SK-N-SH (cell line): ENCODE measurements around the gene TEX52. TPM values are rescaled to one million over a fixed set of nuclear protein-coding genes. Genes with fewer than 3 reads are reported as not detected.

Source experiments
- CTCF ChIA-PET: fragments of 300-600, 350-600 bp; formaldehyde crosslinking; extraction: SDS; loops from one replicate; lab custom pipeline; 2021; lab: Yijun Ruan, JAX
- POLR2A ChIA-PET: fragments of 350-600 bp; sonication (Branson Sonifier 250); formaldehyde crosslinking; extraction: SDS; loops from one replicate; lab custom pipeline; 2020; ENCODE audit warnings: antibody characterized with exemption, inconsistent platforms; lab: Yijun Ruan, JAX
- DNase-seq: peaks from one replicate; pipeline ENCODE4 v3.0.0; 2012
- H2AFZ ChIP-seq: fragments of 200-600 bp; sonication (generic); 2 replicates; pipeline ENCODE4 v1.8.1; 2016; ENCODE audit warnings: antibody characterized with exemption, mild to moderate bottlenecking, low read depth
- H3F3A ChIP-seq: fragments of 200-600 bp; sonication (generic); replicated peaks from 2 replicates; pipeline ENCODE3; 2016; ENCODE audit warnings: antibody characterized with exemption, mild to moderate bottlenecking; ENCODE audit not compliant: insufficient read depth
- H3K27ac ChIP-seq, 2 experiments: fragments of 200-500 bp in 1 of 2; fragments of 200-600 bp in 1 of 2; sonication (Bioruptor generic) in 1 of 2; sonication (generic), shearing (Covaris generic) in 1 of 2; 2 replicates each; pipeline versions ENCODE4 v1.5.1 to v1.6.1; 2014 to 2016; ENCODE audit warnings: low read depth in 2 of 2, inconsistent platforms in 1 of 2, low read length in 1 of 2, mild to moderate bottlenecking in 1 of 2, mixed read lengths in 1 of 2
- H3K27me3 ChIP-seq: fragments of 200-600 bp; sonication (generic), shearing (Covaris generic); 2 replicates; pipeline ENCODE4 v1.6.1; 2016; ENCODE audit warnings: mixed run types; ENCODE audit not compliant: insufficient read depth
- H3K36me3 ChIP-seq, 2 experiments: fragments of 200-500 bp in 1 of 2; fragments of 200-600 bp in 1 of 2; sonication (Bioruptor generic) in 1 of 2; sonication (generic) in 1 of 2; replicated peaks in 1 of 2; 2 replicates each; pipeline versions ENCODE3 to v1.5.1; 2014 to 2016; ENCODE audit warnings: low read length in 1 of 2, mild to moderate bottlenecking in 1 of 2; ENCODE audit not compliant: insufficient read depth in 2 of 2, control insufficient read depth in 1 of 2
- H3K4me1 ChIP-seq, 2 experiments: fragments of 200-500 bp in 1 of 2; fragments of 200-600 bp in 1 of 2; sonication (Bioruptor generic) in 1 of 2; sonication (generic), shearing (Covaris generic) in 1 of 2; 2 replicates each; pipeline versions ENCODE4 v1.5.1 to v1.6.1; 2014 to 2016; ENCODE audit warnings: low read depth in 1 of 2, low read length in 1 of 2, mixed run types in 1 of 2; ENCODE audit not compliant: insufficient read depth in 2 of 2, control insufficient read depth in 1 of 2
- H3K4me2 ChIP-seq: fragments of 200-600 bp; sonication (generic), shearing (Covaris generic); 2 replicates; pipeline ENCODE4 v1.6.1; 2017; ENCODE audit warnings: mixed run types
- H3K4me3 ChIP-seq, 2 experiments: fragments of 200-500 bp in 1 of 2; fragments of 200-600 bp in 1 of 2; sonication (Bioruptor generic) in 1 of 2; sonication (generic), shearing (Covaris generic) in 1 of 2; 2 replicates each; pipeline versions ENCODE4 v1.5.1 to v1.8.1; 2014 to 2016; ENCODE audit warnings: low read depth in 2 of 2, inconsistent platforms in 1 of 2, low read length in 1 of 2, mild to moderate bottlenecking in 1 of 2, mixed read lengths in 1 of 2, moderate library complexity in 1 of 2
- H3K79me2 ChIP-seq: fragments of 200-600 bp; sonication (generic); 2 replicates; pipeline ENCODE4 v1.8.1; 2017; ENCODE audit warnings: mild to moderate bottlenecking; ENCODE audit not compliant: insufficient read depth
- H3K9ac ChIP-seq: fragments of 200-600 bp; sonication (generic); 2 replicates; pipeline ENCODE4 v1.6.1; 2017; ENCODE audit warnings: mixed run types
- H3K9me2 ChIP-seq: fragments of 200-600 bp; sonication (generic); 2 replicates; pipeline ENCODE4 v1.6.1; 2017; ENCODE audit warnings: mixed run types
- H3K9me3 ChIP-seq: fragments of 200-600 bp; sonication (generic); 2 replicates; pipeline ENCODE4 v1.6.1; 2017; ENCODE audit warnings: mixed run types, mild to moderate bottlenecking, moderate library complexity
- H4K20me1 ChIP-seq: fragments of 200-600 bp; sonication (generic); 2 replicates; pipeline ENCODE4 v1.6.1; 2017; ENCODE audit warnings: mild to moderate bottlenecking, mixed run types; ENCODE audit not compliant: insufficient read depth
- CHD2 ChIP-seq: fragments of 150-350 bp; IDR thresholded peaks from 2 replicates; pipeline ENCODE4 v1.6.1; 2018; ENCODE audit warnings: low read length; ENCODE audit not compliant: partially characterized antibody
- IRF3 ChIP-seq: fragments of 150-350 bp; IDR thresholded peaks from 2 replicates; pipeline ENCODE4 v1.6.1; 2016; ENCODE audit warnings: mild to moderate bottlenecking, low read depth, low read length
- JUND ChIP-seq: IDR thresholded peaks from 2 replicates; pipeline ENCODE4 v1.4.0; 2012
- MAX ChIP-seq: IDR thresholded peaks from 2 replicates; pipeline ENCODE4 v1.4.0; 2012; ENCODE audit warnings: low read depth
- MXI1 ChIP-seq: IDR thresholded peaks from 2 replicates; pipeline ENCODE4 v1.6.1; 2012; ENCODE audit warnings: mild to moderate bottlenecking, low read depth, low read length, improper control_type of control experiment
- NRF1 ChIP-seq: IDR thresholded peaks from 2 replicates; pipeline ENCODE4 v1.6.1; 2012; ENCODE audit warnings: low read depth, mild to moderate bottlenecking, low read length
- PBX3 ChIP-seq: IDR thresholded peaks from 2 replicates; pipeline ENCODE4; 2012
- POLR2AphosphoS5 ChIP-seq: IDR thresholded peaks from 2 replicates; pipeline ENCODE4 v1.6.1; 2012; ENCODE audit warnings: low read depth, low read length
- RAD21 ChIP-seq: IDR thresholded peaks from 2 replicates; pipeline ENCODE4 v1.6.1; 2012; ENCODE audit warnings: mild to moderate bottlenecking, low read length
- RCOR1 ChIP-seq: fragments of 150-350 bp; IDR thresholded peaks from 2 replicates; pipeline ENCODE4 v1.6.1; 2017; ENCODE audit warnings: antibody characterized with exemption, low read length
- REST ChIP-seq: IDR thresholded peaks from 2 replicates; pipeline ENCODE4 v1.6.1; 2012; ENCODE audit warnings: mild to moderate bottlenecking, low read depth, low read length, moderate library complexity
- SIN3A ChIP-seq: IDR thresholded peaks from 2 replicates; pipeline ENCODE4 v1.6.1; 2012; ENCODE audit warnings: low read depth, mild to moderate bottlenecking, low read length, moderate library complexity, borderline replicate concordance
- SMC3 ChIP-seq: IDR thresholded peaks from 2 replicates; pipeline ENCODE4 v1.6.1; 2012; ENCODE audit warnings: low read depth, low read length, improper control_type of control experiment
- TAF1 ChIP-seq: IDR thresholded peaks from 2 replicates; pipeline ENCODE4 v1.6.1; 2012; ENCODE audit warnings: low read depth, mild to moderate bottlenecking, low read length, moderate library complexity, borderline replicate concordance
- TEAD4 ChIP-seq: IDR thresholded peaks from 2 replicates; pipeline ENCODE4 v1.4.0; 2012; ENCODE audit warnings: mild to moderate bottlenecking, borderline replicate concordance; ENCODE audit not compliant: insufficient read depth
- YY1 ChIP-seq: IDR thresholded peaks from 2 replicates; pipeline ENCODE4 v1.4.0; 2012; ENCODE audit warnings: low read depth, mild to moderate bottlenecking
- ZBTB33 ChIP-seq: IDR thresholded peaks from 2 replicates; pipeline ENCODE4 v1.4.0; 2012; ENCODE audit warnings: low read depth, borderline replicate concordance
- whole genome bisulfite sequencing: methylation state at CpG from one replicate; pipeline ENCODE4 v1.1.6; 2017; ENCODE audit warnings: low lambda C conversion rate; 5-methylcytosine and 5-hydroxymethylcytosine counted together
- polyA plus RNA-seq, 3 experiments: library from polyadenylated mRNA; depleted of rRNA; stranded (reverse); fragments of >200 nt; gene quantifications; 2 replicates each; pipeline ENCODE4 v1.2.3, GENCODE V29; 2012

Gene TEX52
- polyA plus RNA-seq, 1 of the 3 experiments (the other 2 are of a cell fraction): not detected

- TF ChIP-seq RAD21 (no peak), TEAD4 (no peak), IRF3 (no peak), RCOR1 (no peak), POLR2AphosphoS5 (no peak), TAF1 (no peak), REST (no peak), NRF1 (no peak), YY1 (no peak), CHD2 (no peak), JUND (no peak), ZBTB33 (no peak), MXI1 (no peak), MAX (no peak), SIN3A (no peak), SMC3 (no peak), PBX3 (no peak)
- Histone ChIP-seq H4K20me1 (no peaks in the 10 kb centered on the region), H3K79me2 (peaks cover 8% of the 10 kb centered on the region), H3K27ac (no peak overlapping the region), H3K9ac (no peak overlapping the region), H3F3A (no peaks in the 10 kb centered on the region), H3K9me2 (no peaks in the 10 kb centered on the region), H2AFZ (no peak overlapping the region), H3K9me3 (no peaks in the 10 kb centered on the region), H3K27me3 (no peaks in the 10 kb centered on the region), H3K4me1 (no peaks in the 10 kb centered on the region), H3K4me2 (no peak overlapping the region), H3K4me3 (no peak overlapping the region), H3K36me3 (peaks cover 15 to 57% of the 10 kb centered on the region in 2 experiments)
- DNase-seq: no peak
- WGBS: 94% methylated on average over 15 of the region's 15 CpGs
- ChIA-PET CTCF (interaction anchor here (0.6 to 0.8 kb wide), 2 partner anchors 24 to 36 kb away, joined by 3 to 4 read pairs; no protein-coding TSS in a partner anchor), POLR2A (no interaction called here)
Observed at GRCh38 chr12:2819810-2820209, 37.0 kb downstream of the TEX52 start.
